IMR-90 (cell line): ENCODE results near the gene LRRC42. TPM values are rescaled to one million over a fixed set of nuclear protein-coding genes. Genes with fewer than 3 reads are reported as not detected.

Experiments
- ATAC-seq: fragments of 200-7000 bp; cut with Tn5 transposase; 2 replicates; pipeline ENCODE4 v1.9.1; 2020; ENCODE audit warnings: low read depth, mild to moderate bottlenecking, moderate library complexity
- BruUV-seq: library from RNA; stranded (reverse); fragments of 400-500 nt; replicated peaks from 2 replicates; lab custom pipeline; 2021; lab: Mats Ljungman, UMichigan
- CTCF ChIA-PET: fragments of 300-600 bp; formaldehyde crosslinking; extraction: SDS; loops from one replicate; lab custom pipeline; 2021; ENCODE audit warnings: antibody characterized with exemption; lab: Yijun Ruan, JAX
- POLR2A ChIA-PET: fragments of 300-600 bp; sonication (Branson Sonifier 250); formaldehyde crosslinking; loops from one replicate; lab custom pipeline; 2022; ENCODE audit warnings: antibody characterized with exemption; ENCODE audit not compliant: unreplicated experiment; lab: Charles Lee
- DNase-seq: peaks from one replicate; pipeline ENCODE4 v3.0.0; 2013
- H2AFZ ChIP-seq: replicated peaks from 2 replicates; pipeline ENCODE3; 2013; ENCODE audit warnings: low read length, mild to moderate bottlenecking; ENCODE audit not compliant: poor library complexity
- H2AK5ac ChIP-seq: 2 replicates; pipeline ENCODE4 v1.6.1; 2013; ENCODE audit warnings: low read depth, low read length, inconsistent platforms
- H2AK9ac ChIP-seq: replicated peaks from 2 replicates; pipeline ENCODE3; 2013; ENCODE audit warnings: mild to moderate bottlenecking, low read depth, low read length, moderate library complexity; ENCODE audit not compliant: poor library complexity
- H2BK120ac ChIP-seq: 2 replicates; pipeline ENCODE4 v1.6.1; 2013; ENCODE audit warnings: low read depth, low read length, inconsistent platforms
- H2BK15ac ChIP-seq: 3 replicates; pipeline ENCODE4 v1.6.1; 2013; ENCODE audit warnings: low read depth, low read length, inconsistent platforms
- H2BK20ac ChIP-seq: 2 replicates; pipeline ENCODE4 v1.6.1; 2013; ENCODE audit warnings: low read depth, mild to moderate bottlenecking, inconsistent platforms, low read length, moderate library complexity
- H2BK5ac ChIP-seq: 2 replicates; pipeline ENCODE4 v1.6.1; 2013; ENCODE audit warnings: mild to moderate bottlenecking, low read depth, low read length, inconsistent platforms; ENCODE audit not compliant: poor library complexity, severe bottlenecking
- H3K14ac ChIP-seq: replicated peaks from 2 replicates; pipeline ENCODE4 v1.6.1; 2013; ENCODE audit warnings: low read depth, low read length, inconsistent platforms
- H3K18ac ChIP-seq: 2 replicates; pipeline ENCODE4 v1.6.1; 2013; ENCODE audit warnings: low read depth, low read length, control low read depth
- H3K23ac ChIP-seq: 2 replicates; pipeline ENCODE4 v1.6.1; 2013; ENCODE audit warnings: low read depth, low read length, inconsistent platforms
- H3K27ac ChIP-seq: 2 replicates; pipeline ENCODE4 v1.5.1; 2013; ENCODE audit warnings: mild to moderate bottlenecking, control low read depth, low read length; ENCODE audit not compliant: insufficient read depth
- H3K27me3 ChIP-seq: 2 replicates; pipeline ENCODE4 v1.6.1; 2013; ENCODE audit warnings: low read length; ENCODE audit not compliant: control insufficient read depth, insufficient read depth
- H3K36me3 ChIP-seq: 2 replicates; pipeline ENCODE4 v1.6.1; 2013; ENCODE audit warnings: low read length, mixed read lengths; ENCODE audit not compliant: control insufficient read depth, insufficient read depth
- H3K4ac ChIP-seq: 2 replicates; pipeline ENCODE4 v1.6.1; 2013; ENCODE audit warnings: low read depth, low read length, inconsistent platforms
- H3K4me1 ChIP-seq: 2 replicates; pipeline ENCODE4 v1.6.1; 2013; ENCODE audit warnings: low read length, mixed read lengths; ENCODE audit not compliant: control insufficient read depth, insufficient read depth
- H3K4me2 ChIP-seq: 2 replicates; pipeline ENCODE4 v1.6.1; 2013; ENCODE audit warnings: low read depth, mild to moderate bottlenecking, control low read depth, low read length, moderate library complexity
- H3K4me3 ChIP-seq: 2 replicates; pipeline ENCODE4 v1.5.1; 2013; ENCODE audit warnings: low read depth, mild to moderate bottlenecking, control low read depth, low read length, moderate library complexity; ENCODE audit not compliant: insufficient read depth
- H3K56ac ChIP-seq: 2 replicates; pipeline ENCODE4 v1.6.1; 2013; ENCODE audit warnings: low read length, inconsistent platforms; ENCODE audit not compliant: insufficient read depth; ENCODE audit errors: extremely low read depth
- H3K79me1 ChIP-seq, 2 experiments: 2 replicates each; pipeline ENCODE4 v1.6.1; 2013; ENCODE audit warnings: low read length in 2 of 2, inconsistent platforms in 1 of 2, low read depth in 1 of 2
- H3K9ac ChIP-seq: 2 replicates; pipeline ENCODE4 v1.6.1; 2013; ENCODE audit warnings: low read depth, low read length, control low read depth
- H3K9me1 ChIP-seq: 2 replicates; pipeline ENCODE4 v1.6.1; 2013; ENCODE audit warnings: low read length, inconsistent platforms; ENCODE audit not compliant: insufficient read depth
- H3K9me3 ChIP-seq: 2 replicates; pipeline ENCODE4 v1.6.1; 2013; ENCODE audit warnings: low read length; ENCODE audit not compliant: control insufficient read depth, insufficient read depth
- H4K20me1 ChIP-seq: 2 replicates; pipeline ENCODE4 v1.6.1; 2013; ENCODE audit warnings: low read length, inconsistent platforms; ENCODE audit not compliant: insufficient read depth
- H4K5ac ChIP-seq: 2 replicates; pipeline ENCODE4 v1.6.1; 2013; ENCODE audit warnings: mild to moderate bottlenecking, low read depth, low read length, control low read depth
- H4K8ac ChIP-seq, 2 experiments: 2 replicates each; pipeline ENCODE4 v1.6.1; 2013; ENCODE audit warnings: low read depth in 2 of 2, low read length in 2 of 2, control low read depth in 1 of 2, inconsistent platforms in 1 of 2
- H4K91ac ChIP-seq: 2 replicates; pipeline ENCODE4 v1.6.1; 2013; ENCODE audit warnings: low read depth, low read length, inconsistent platforms; ENCODE audit not compliant: insufficient read depth
- BHLHE40 ChIP-seq: fragments of 150-350 bp; IDR thresholded peaks from 2 replicates; pipeline ENCODE4 v1.6.1; 2016; ENCODE audit warnings: mild to moderate bottlenecking, low read depth, low read length
- CEBPB ChIP-seq: IDR thresholded peaks from 2 replicates; pipeline ENCODE4 v1.6.1; 2012; ENCODE audit warnings: low read depth, low read length, improper control_type of control experiment
- CHD1 ChIP-seq: IDR thresholded peaks from 2 replicates; pipeline ENCODE4 v1.6.1; 2012; ENCODE audit warnings: low read depth, low read length, improper control_type of control experiment
- CTCF ChIP-seq: conservative IDR thresholded peaks from 2 replicates; pipeline ENCODE4 v1.5.1; 2012; ENCODE audit warnings: mild to moderate bottlenecking, low read depth, low read length, improper control_type of control experiment
- FOS ChIP-seq: fragments of 150-350 bp; IDR thresholded peaks from 2 replicates; pipeline ENCODE4 v1.6.1; 2016; ENCODE audit warnings: low read depth, low read length
- MAFK ChIP-seq: IDR thresholded peaks from 2 replicates; pipeline ENCODE4 v1.6.1; 2012; ENCODE audit warnings: low read depth, low read length, improper control_type of control experiment
- MAZ ChIP-seq: IDR thresholded peaks from 2 replicates; pipeline ENCODE4 v1.6.1; 2012; ENCODE audit warnings: low read depth, mild to moderate bottlenecking, low read length, improper control_type of control experiment, moderate library complexity, borderline replicate concordance
- MXI1 ChIP-seq: IDR thresholded peaks from 2 replicates; pipeline ENCODE4 v1.6.1; 2012; ENCODE audit warnings: low read depth, mild to moderate bottlenecking, low read length, moderate library complexity, borderline replicate concordance
- POLR2A ChIP-seq: IDR thresholded peaks from 2 replicates; pipeline ENCODE4 v1.6.1; 2012; ENCODE audit warnings: mild to moderate bottlenecking, low read depth, low read length
- RAD21 ChIP-seq: IDR thresholded peaks from 2 replicates; pipeline ENCODE4 v1.6.1; 2012; ENCODE audit warnings: low read length, improper control_type of control experiment
- RCOR1 ChIP-seq: IDR thresholded peaks from 2 replicates; pipeline ENCODE4 v1.6.1; 2012; ENCODE audit warnings: mild to moderate bottlenecking, low read length, improper control_type of control experiment; ENCODE audit not compliant: insufficient replicate concordance
- RFX5 ChIP-seq: IDR thresholded peaks from 2 replicates; pipeline ENCODE4 v1.8.0; 2012; ENCODE audit warnings: low read depth, mild to moderate bottlenecking, low read length, moderate library complexity
- SMC3 ChIP-seq: fragments of 150-350 bp; IDR thresholded peaks from 2 replicates; pipeline ENCODE4 v1.6.1; 2016; ENCODE audit warnings: low read depth, mild to moderate bottlenecking, antibody characterized with exemption, low read length, moderate library complexity
- USF2 ChIP-seq: fragments of 150-350 bp; IDR thresholded peaks from 2 replicates; pipeline ENCODE4 v1.6.1; 2017; ENCODE audit warnings: mild to moderate bottlenecking, antibody characterized with exemption, low read length, low read depth
- WGBS, 2 experiments: methylation state at CpG; one replicate each; pipeline versions ENCODE4 v1.1.5 to v1.1.7; 2013; ENCODE audit warnings: missing lambda C conversion rate in 2 of 2; ENCODE audit not compliant: insufficient read length in 1 of 2; ENCODE audit errors: extremely low coverage in 2 of 2; 5-methylcytosine and 5-hydroxymethylcytosine counted together
- dilution Hi-C: fragments of 300-500 bp; cut with HindIII; formaldehyde crosslinking; loops from one replicate; pipeline ENCODE4 v1.14.3; 2018; ENCODE audit warnings: low sequenced_read_pairs; ENCODE audit not compliant: unreplicated experiment
- in situ Hi-C: fragments of 300-500 bp; cut with MboI; formaldehyde crosslinking; loops from 3 replicates; pipeline ENCODE4 v1.14.3; 2019; ENCODE audit warnings: low sequenced_read_pairs, inconsistent platforms, mixed read lengths
- intact Hi-C: fragments of 100-400 bp; cut with micrococcal nuclease; formaldehyde crosslinking; loops from 2 replicates; pipeline ENCODE4 v1.10.0; 2022
- polyA plus RNA-seq, 3 experiments: library from polyadenylated mRNA; depleted of rRNA; stranded (reverse); fragments of >200 nt; gene quantifications; 2 replicates each; pipeline ENCODE4 v1.2.3, GENCODE V29; 2012; ENCODE audit warnings: low replicate concordance in 1 of 3
- total RNA-seq: library from RNA; depleted of rRNA; stranded (reverse); fragments of >200 nt; gene quantifications from 2 replicates; pipeline ENCODE4 v1.2.3, GENCODE V29; 2012
- TF ChIP-seq, protein P1 (sequence below): fragments of 150-350 bp; IDR thresholded peaks from 2 replicates; pipeline ENCODE4 v1.6.1; 2016; ENCODE audit warnings: low read depth, mild to moderate bottlenecking, low read length, moderate library complexity, borderline replicate concordance

The LRRC42 gene
- total and polyA plus RNA-seq, 2 of the 4 experiments (the other 2 are of a cell fraction): 39.9 to 47.5 TPM

GRCh38 chr1:53919675-53920066 is 26.5 kb upstream of the LRRC42 start:
- dilution Hi-C loops: no loop called here
- Histone ChIP-seq H4K8ac (no peak overlapping the region), H3K18ac (peak overlapping the region; percentile 51; the same call in 1 of the 2 replicates), H3K27me3 (no peaks in the 10 kb centered on the region), H2BK15ac (no peak overlapping the region), H2BK5ac (peak overlapping the region; percentile 82), H4K91ac (no peak overlapping the region), H3K4me2 (no peak overlapping the region), H3K9me3 (no peaks in the 10 kb centered on the region), H3K9me1 (no peaks in the 10 kb centered on the region), H3K23ac (no peak overlapping the region), H3K36me3 (peaks cover 15% of the 10 kb centered on the region), H3K4me1 (no peaks in the 10 kb centered on the region), H4K5ac (no peak overlapping the region), H3K27ac (no peak overlapping the region), H3K14ac (no peak overlapping the region), H2BK120ac (no peak overlapping the region), H3K4ac (no peak overlapping the region), H3K79me1 (no peaks in the 10 kb centered on the region; a peak in 1 of 4 replicates), H3K4me3 (no peak overlapping the region), H2AK5ac (no peak overlapping the region), H4K20me1 (no peaks in the 10 kb centered on the region), H3K56ac (no peak overlapping the region), H2AFZ (no peak overlapping the region), H2BK20ac (no peak overlapping the region), H2AK9ac (no peak overlapping the region), H3K9ac (no peak overlapping the region)
- no TSS peak for BruUV-seq
- TF ChIP-seq CHD1: no peak
- TF ChIP-seq BHLHE40: no peak
- TF ChIP-seq CEBPB: no peak
- no peak for TF ChIP-seq RAD21
- TF ChIP-seq USF2: no peak
- no peak for TF ChIP-seq SMC3
- TF ChIP-seq MXI1: no peak
- no peak for TF ChIP-seq RFX5
- TF ChIP-seq RCOR1: no peak
- no peak for TF ChIP-seq CTCF
- no peak for TF ChIP-seq MAZ
- TF ChIP-seq POLR2A: no peak
- TF ChIP-seq, protein P1, sequence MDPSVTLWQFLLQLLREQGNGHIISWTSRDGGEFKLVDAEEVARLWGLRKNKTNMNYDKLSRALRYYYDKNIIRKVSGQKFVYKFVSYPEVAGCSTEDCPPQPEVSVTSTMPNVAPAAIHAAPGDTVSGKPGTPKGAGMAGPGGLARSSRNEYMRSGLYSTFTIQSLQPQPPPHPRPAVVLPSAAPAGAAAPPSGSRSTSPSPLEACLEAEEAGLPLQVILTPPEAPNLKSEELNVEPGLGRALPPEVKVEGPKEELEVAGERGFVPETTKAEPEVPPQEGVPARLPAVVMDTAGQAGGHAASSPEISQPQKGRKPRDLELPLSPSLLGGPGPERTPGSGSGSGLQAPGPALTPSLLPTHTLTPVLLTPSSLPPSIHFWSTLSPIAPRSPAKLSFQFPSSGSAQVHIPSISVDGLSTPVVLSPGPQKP: no peak
- no peak for TF ChIP-seq MAFK
- TF ChIP-seq FOS: no peak
- POLR2A ChIA-PET: no interaction called here
- peak; percentile 29 for DNase-seq
- WGBS, 2 experiments: no CpG with 5 or more reads among the region's 3 CpGs
- CTCF ChIA-PET: interaction anchor here (0.5 to 0.7 kb wide), 2 partner anchors 142 to 407 kb away, joined by 3 to 4 read pairs; no protein-coding TSS in a partner anchor
- no peak for ATAC-seq
- intact Hi-C loops: no loop called here
- in situ Hi-C loops: no loop called here
